GM23338 (cell line): ENCODE measurements around the gene STK39. TPM values are rescaled to one million over a fixed set of nuclear protein-coding genes. Genes with fewer than 3 reads are reported as not detected.
A peak's percentile ranks its signal among the peaks of the same experiment; 100 is the strongest.

Experiments
- ATAC-seq: fragments of 200-7000 bp; cut with Tn5 transposase; 3 replicates; pipeline ENCODE4 v1.9.1; 2020
- DNase-seq: peaks from one replicate; pipeline ENCODE4 v3.0.0-alpha.2; 2015; ENCODE audit warnings: low spot score
- H2AFZ ChIP-seq: fragments of 200-600 bp; sonication (generic); 2 replicates; pipeline ENCODE4 v1.8.0; 2016; ENCODE audit warnings: antibody characterized with exemption, mild to moderate bottlenecking, moderate library complexity
- H3F3A ChIP-seq: fragments of 200-600 bp; sonication (generic); replicated peaks from 2 replicates; pipeline ENCODE4 v1.8.0; 2017; ENCODE audit warnings: antibody characterized with exemption, mixed run types, low read depth
- H3K27ac ChIP-seq: fragments of 200-600 bp; sonication (generic); 2 replicates; pipeline ENCODE4 v1.6.1; 2016; ENCODE audit warnings: low read depth
- H3K27me3 ChIP-seq: fragments of 200-600 bp; sonication (generic); 2 replicates; pipeline ENCODE4 v1.8.0; 2016; ENCODE audit warnings: mild to moderate bottlenecking, mixed run types, moderate library complexity; ENCODE audit not compliant: insufficient read depth
- H3K36me3 ChIP-seq: fragments of 200-600 bp; sonication (generic); 2 replicates; pipeline ENCODE4 v1.8.0; 2016; ENCODE audit warnings: mild to moderate bottlenecking; ENCODE audit not compliant: insufficient read depth
- H3K4me1 ChIP-seq: fragments of 200-600 bp; sonication (generic); 2 replicates; pipeline ENCODE4 v1.8.0; 2016; ENCODE audit warnings: mild to moderate bottlenecking, moderate library complexity; ENCODE audit not compliant: insufficient read depth
- H3K4me2 ChIP-seq: fragments of 200-600 bp; sonication (generic); 2 replicates; pipeline ENCODE4 v1.7.1; 2017; ENCODE audit warnings: mixed run types
- H3K4me3 ChIP-seq: fragments of 200-600 bp; sonication (generic); 2 replicates; pipeline ENCODE4 v1.6.1; 2016; ENCODE audit warnings: mixed run types
- H3K79me2 ChIP-seq: fragments of 200-600 bp; sonication (generic); replicated peaks from 2 replicates; pipeline ENCODE4 v1.8.0; 2017; ENCODE audit warnings: mild to moderate bottlenecking; ENCODE audit not compliant: insufficient read depth
- H3K9me2 ChIP-seq: fragments of 200-600 bp; sonication (generic); 2 replicates; pipeline ENCODE4 v1.8.0; 2017; ENCODE audit not compliant: insufficient read depth
- H4K20me1 ChIP-seq: fragments of 200-600 bp; sonication (generic); replicated peaks from 2 replicates; pipeline ENCODE4 v1.8.0; 2017; ENCODE audit warnings: mild to moderate bottlenecking; ENCODE audit not compliant: insufficient read depth
- H3K27ac Mint-ChIP-seq: 2 replicates; pipeline ENCODE4 v1.8.0; 2020; ENCODE audit warnings: inconsistent platforms, mild to moderate bottlenecking, moderate library complexity, mixed read lengths
- H3K27me3 Mint-ChIP-seq: 3 replicates; pipeline ENCODE4 v1.8.0; 2022; ENCODE audit warnings: low read depth, mild to moderate bottlenecking, moderate library complexity, mixed read lengths, inconsistent platforms; ENCODE audit not compliant: insufficient read depth, poor library complexity
- H3K36me3 Mint-ChIP-seq: 3 replicates; pipeline ENCODE4 v1.8.0; 2021; ENCODE audit warnings: low read depth, mild to moderate bottlenecking, inconsistent platforms, moderate library complexity, mixed read lengths
- H3K4me1 Mint-ChIP-seq: 3 replicates; pipeline ENCODE4 v1.8.0; 2020; ENCODE audit warnings: mild to moderate bottlenecking, inconsistent platforms, mixed read lengths
- H3K4me3 Mint-ChIP-seq: 3 replicates; pipeline ENCODE4 v1.8.0; 2021; ENCODE audit warnings: moderate library complexity, mild to moderate bottlenecking, inconsistent platforms, mixed read lengths
- H3K9me3 Mint-ChIP-seq: 3 replicates; pipeline ENCODE4 v1.8.0; 2020; ENCODE audit warnings: moderate library complexity, mild to moderate bottlenecking, inconsistent platforms, mixed read lengths
- CREB1 ChIP-seq: fragments of 250-450 bp; sonication (Bioruptor Pico); IDR thresholded peaks from 2 replicates; pipeline ENCODE4 v1.5.0; 2020; ENCODE audit warnings: low read depth, mild to moderate bottlenecking, moderate library complexity
- ETS1 ChIP-seq: IDR thresholded peaks from 2 replicates; pipeline ENCODE4 v1.6.1; 2016; ENCODE audit warnings: antibody characterized with exemption
- EZH2phosphoT487 ChIP-seq: fragments of 200-600 bp; sonication (generic); IDR thresholded peaks from one replicate; pipeline ENCODE4 v1.8.1; 2018; ENCODE audit warnings: antibody characterized with exemption; ENCODE audit not compliant: unreplicated experiment
- JUNB ChIP-seq: IDR thresholded peaks from one replicate; pipeline ENCODE4 v1.6.1; 2016; ENCODE audit warnings: antibody characterized with exemption; ENCODE audit not compliant: unreplicated experiment
- NANOG ChIP-seq: IDR thresholded peaks from 2 replicates; pipeline ENCODE4 v1.6.1; 2016; ENCODE audit warnings: antibody characterized with exemption, borderline replicate concordance
- POLR2AphosphoS5 ChIP-seq: IDR thresholded peaks from 2 replicates; pipeline ENCODE4 v1.6.1; 2016; ENCODE audit warnings: antibody characterized with exemption, low read depth
- REST ChIP-seq: IDR thresholded peaks from one replicate; pipeline ENCODE4 v1.6.1; 2018; ENCODE audit warnings: antibody characterized with exemption; ENCODE audit not compliant: unreplicated experiment
- STAT1 ChIP-seq: IDR thresholded peaks from one replicate; pipeline ENCODE4 v1.6.1; 2016; ENCODE audit warnings: antibody characterized with exemption; ENCODE audit not compliant: unreplicated experiment
- ZNF114 ChIP-seq: fragments of 250-450 bp; sonication (Bioruptor Pico); IDR thresholded peaks from 2 replicates; pipeline ENCODE4 v1.5.0; 2020; ENCODE audit warnings: mild to moderate bottlenecking, moderate library complexity
- ZNF331 ChIP-seq: fragments of 250-450 bp; sonication (Bioruptor Pico); IDR thresholded peaks from 2 replicates; pipeline ENCODE4 v1.5.0; 2020; ENCODE audit warnings: low read depth, mild to moderate bottlenecking, moderate library complexity
- ZNF462 ChIP-seq: fragments of 250-450 bp; sonication (Bioruptor Pico); IDR thresholded peaks from 2 replicates; pipeline ENCODE4 v1.5.0; 2020; ENCODE audit warnings: mild to moderate bottlenecking, moderate library complexity
- polyA plus RNA-seq: library from polyadenylated mRNA; unstranded; fragments of >200 nt; fragmentation: Nextera tagmentation; extraction: Ambion mirVana; gene quantifications from 2 replicates; pipeline ENCODE4 v1.2.1, GENCODE V29; 2016
- total RNA-seq: library from RNA; depleted of rRNA; stranded (reverse); fragments of >200 nt; shearing (Covaris generic); gene quantifications from 2 replicates; pipeline ENCODE4 v1.2.3, GENCODE V29; 2014

The STK39 gene
- total and polyA plus RNA-seq, 2 experiments from 2014 or later, result 9.5 to 16.9 TPM

DNA sequence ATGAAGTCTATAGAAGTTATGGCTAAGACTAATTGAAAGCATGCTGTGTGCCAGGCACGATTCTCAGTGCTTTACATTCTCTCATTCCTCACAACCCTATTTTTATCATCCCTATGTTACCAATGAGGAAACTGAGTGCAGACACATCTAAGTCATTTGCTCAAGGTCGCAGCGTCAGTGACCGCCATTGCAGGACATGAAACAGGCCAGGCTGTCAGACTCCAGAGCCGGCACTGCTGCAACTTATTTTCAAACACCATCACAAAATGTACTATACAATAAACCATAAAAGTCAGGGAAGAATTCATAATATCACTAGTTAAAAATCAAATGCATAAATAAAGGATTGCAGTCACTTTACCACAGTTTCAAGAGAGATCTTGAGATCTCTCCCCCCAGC, 5.6 kb downstream of the STK39 start:
- Mint-ChIP-seq H3K4me3 (no peak overlapping the region), H3K27me3 (peaks cover 3% of the 10 kb centered on the region), H3K36me3 (no peaks in the 10 kb centered on the region), H3K27ac (no peak overlapping the region), H3K9me3 (no peaks in the 10 kb centered on the region), H3K4me1 (peaks cover 23% of the 10 kb centered on the region)
- no peak overlapping the region for H3K4me2 ChIP-seq
- peaks cover 53% of the 10 kb centered on the region for H3K4me1 ChIP-seq
- no peaks in the 10 kb centered on the region for H3K36me3 ChIP-seq
- H3K79me2 ChIP-seq, result peaks cover 24% of the 10 kb centered on the region
- 0 out of 2 replicates have a peak overlapping the region, but pooled peaks have one; percentile 39 for H3K27ac ChIP-seq
- H3K9me2 ChIP-seq, result peaks cover 5% of the 10 kb centered on the region; the same call in 1 of the 2 replicates
- H3F3A ChIP-seq, result peaks cover 2% of the 10 kb centered on the region; the same call in 1 of the 2 replicates
- DNase-seq (no peak), ATAC-seq (no peak)
- peaks cover 8% of the 10 kb centered on the region; the same call in 1 of the 2 replicates for H3K27me3 ChIP-seq
- H2AFZ ChIP-seq, result no peak overlapping the region
- TF ChIP-seq ZNF331, result no peak
- TF ChIP-seq STAT1, result no peak
- TF ChIP-seq ZNF462, result no peak
- TF ChIP-seq JUNB, result no peak
- TF ChIP-seq EZH2phosphoT487, result no peak
- TF ChIP-seq NANOG, result no peak
- no peak for TF ChIP-seq POLR2AphosphoS5
- no peak for TF ChIP-seq ZNF114 (CRISPR knock-in tag)
- no peak for TF ChIP-seq ETS1
- TF ChIP-seq REST, result no peak
- no peak for TF ChIP-seq CREB1 (CRISPR knock-in tag)
- 0 out of 2 replicates have a peak, but pooled peaks cover 8% of the 10 kb centered on the region for H4K20me1 ChIP-seq
- no peak overlapping the region for H3K4me3 ChIP-seq
